IPS-15b (cell line): ENCODE results near the gene CACHD1.
"Not testable (repeated sequence)": the region's sequence is repeated elsewhere in the genome, so short reads cannot be mapped to it uniquely, and the experiment has no call there.

Experiments
- H3K27me3 ChIP-seq: one replicate; pipeline ENCODE4 v1.6.1; 2013; ENCODE audit warnings: low read length; ENCODE audit not compliant: control insufficient read depth, insufficient read depth
- H3K36me3 ChIP-seq: one replicate; pipeline ENCODE4 v1.6.1; 2013; ENCODE audit warnings: low read length; ENCODE audit not compliant: control insufficient read depth, insufficient read depth
- H3K4me1 ChIP-seq: one replicate; pipeline ENCODE4 v1.6.1; 2013; ENCODE audit warnings: mild to moderate bottlenecking, low read length; ENCODE audit not compliant: control insufficient read depth, insufficient read depth
- H3K4me3 ChIP-seq: one replicate; pipeline ENCODE4 v1.5.1; 2013; ENCODE audit warnings: low read depth, low read length
- H3K9ac ChIP-seq: one replicate; pipeline ENCODE4 v1.6.1; 2013; ENCODE audit warnings: low read depth, mild to moderate bottlenecking, low read length
- H3K9me3 ChIP-seq: one replicate; pipeline ENCODE4 v1.6.1; 2013; ENCODE audit warnings: mild to moderate bottlenecking, low read length; ENCODE audit not compliant: control insufficient read depth, insufficient read depth

CACHD1 gene

DNA sequence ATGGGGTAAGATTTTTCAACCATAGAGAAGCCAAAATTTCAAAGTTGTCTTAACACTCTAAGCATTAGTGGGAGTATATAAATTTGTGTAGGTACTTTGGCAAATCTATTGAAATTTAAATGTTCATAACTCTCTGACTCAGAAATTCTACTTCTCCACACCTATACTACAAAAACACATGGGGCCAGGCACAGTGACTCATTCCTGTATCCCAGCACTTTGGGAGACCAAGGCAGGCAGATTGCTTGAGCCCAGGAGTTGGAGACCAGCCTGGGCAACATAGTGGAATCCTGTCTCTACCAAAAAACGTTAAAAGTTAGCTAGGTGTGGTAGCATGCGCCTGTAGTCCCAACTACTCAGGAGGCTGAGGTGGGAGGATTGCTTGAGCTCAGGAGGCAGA is 233.7 kb downstream of the CACHD1 start:
- Histone ChIP-seq H3K4me1 (peaks cover 3% of the 10 kb centered on the region), H3K27me3 (no peaks in the 10 kb centered on the region), H3K36me3 (no peaks in the 10 kb centered on the region), H3K9ac (no peak overlapping the region), H3K9me3 (no peaks in the 10 kb centered on the region), H3K4me3 (no peak overlapping the region)

DNA sequence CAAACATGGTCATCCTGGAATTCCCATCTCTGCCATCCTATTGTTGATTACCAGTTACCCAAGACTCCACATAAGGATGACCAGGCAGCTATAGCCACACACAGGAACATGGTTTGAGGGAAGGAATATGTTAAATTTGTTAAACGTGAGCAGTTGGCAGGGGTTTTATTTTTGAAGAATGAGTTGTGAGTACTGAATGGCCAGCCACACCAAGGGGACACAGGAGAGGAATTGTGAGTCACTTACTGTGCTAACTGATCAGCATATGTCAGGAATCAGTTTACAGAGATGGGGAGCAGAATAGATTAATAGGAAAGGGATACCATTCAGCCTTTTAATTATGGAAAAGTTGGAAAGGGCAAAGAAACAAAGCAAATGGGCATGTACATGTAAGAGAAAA is 235.7 kb downstream of the CACHD1 start:
- H3K9me3 ChIP-seq, result no peaks in the 10 kb centered on the region
- no peaks in the 10 kb centered on the region for H3K4me1 ChIP-seq

DNA sequence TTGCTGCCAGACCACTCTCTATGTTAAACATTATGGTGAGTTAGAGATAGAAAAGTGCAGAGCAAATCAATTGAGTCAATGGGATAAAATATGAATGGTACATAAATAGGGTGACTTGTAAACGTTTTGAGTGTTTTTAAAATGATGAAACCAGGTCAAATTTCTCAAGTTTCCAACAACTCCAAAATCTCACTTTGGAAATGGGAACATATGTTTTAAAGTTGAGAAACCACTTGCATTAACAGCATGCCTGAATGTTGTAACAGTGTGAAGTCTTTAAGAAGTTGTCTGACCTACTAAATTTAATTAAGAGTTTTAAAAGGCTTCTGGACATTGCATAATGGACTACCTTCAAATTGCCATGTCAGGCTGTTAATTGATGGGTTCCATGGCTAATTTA is 241.3 kb downstream of the CACHD1 start:
- no peaks in the 10 kb centered on the region for H3K27me3 ChIP-seq
- no peak overlapping the region for H3K4me3 ChIP-seq
- H3K9me3 ChIP-seq, result no peaks in the 10 kb centered on the region
- no peak overlapping the region for H3K9ac ChIP-seq
- no peaks in the 10 kb centered on the region for H3K36me3 ChIP-seq
- peaks cover 2% of the 10 kb centered on the region for H3K4me1 ChIP-seq

More for the DNA sequence above, 235.7 kb downstream of the CACHD1 start:
- Histone ChIP-seq H3K9ac (no peak overlapping the region), H3K27me3 (no peaks in the 10 kb centered on the region), H3K36me3 (no peaks in the 10 kb centered on the region), H3K4me3 (no peak overlapping the region)

DNA sequence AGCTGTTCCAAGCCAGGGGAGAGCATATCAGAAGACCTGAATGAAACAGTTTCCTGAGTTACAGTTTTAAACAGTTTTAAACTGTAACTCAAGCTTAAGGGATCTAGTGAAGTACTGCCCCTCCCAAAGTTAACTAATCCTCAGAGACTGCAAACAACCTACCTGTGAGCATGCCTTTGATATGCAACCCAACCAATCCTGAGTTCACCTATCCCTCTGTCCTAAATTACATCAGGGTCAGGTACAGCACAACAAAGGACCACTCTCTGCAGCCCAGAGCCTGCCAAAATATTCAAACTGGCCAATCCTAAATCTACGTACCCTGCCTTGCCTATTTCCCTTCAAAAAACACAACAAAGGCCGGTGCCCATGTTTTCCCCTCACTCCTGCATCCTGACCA is 242.1 kb downstream of the CACHD1 start:
- no peaks in the 10 kb centered on the region for H3K27me3 ChIP-seq
- H3K9me3 ChIP-seq, result no peaks in the 10 kb centered on the region
- H3K9ac ChIP-seq, result no peak overlapping the region
- peak overlapping the region; percentile 12 for H3K4me3 ChIP-seq
- peaks cover 2% of the 10 kb centered on the region for H3K4me1 ChIP-seq
- H3K36me3 ChIP-seq, result no peaks in the 10 kb centered on the region

DNA sequence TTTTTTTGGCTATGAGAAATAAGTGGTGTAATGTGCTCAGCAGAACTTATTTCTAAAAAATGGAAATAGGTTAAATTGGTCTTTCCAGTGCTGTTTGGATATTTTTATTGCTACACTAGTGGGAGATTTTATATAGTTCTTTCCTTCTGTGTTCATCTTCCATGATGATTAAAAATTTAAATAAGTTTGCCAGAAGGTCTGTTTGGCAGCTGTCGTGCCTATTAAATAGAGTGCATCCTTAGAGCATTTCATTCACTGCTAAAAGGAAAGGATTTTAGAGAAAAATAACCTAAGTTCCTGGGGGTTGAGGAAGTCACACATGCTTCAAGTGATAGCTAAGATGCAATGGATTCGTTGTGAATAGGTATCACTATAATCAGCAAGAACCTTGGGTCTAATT is 245.3 kb downstream of the CACHD1 start:
- Histone ChIP-seq H3K9me3 (peaks cover 2% of the 10 kb centered on the region), H3K4me1 (peaks cover 2% of the 10 kb centered on the region), H3K36me3 (no peaks in the 10 kb centered on the region), H3K27me3 (no peaks in the 10 kb centered on the region), H3K4me3 (no peak overlapping the region), H3K9ac (no peak overlapping the region)

DNA sequence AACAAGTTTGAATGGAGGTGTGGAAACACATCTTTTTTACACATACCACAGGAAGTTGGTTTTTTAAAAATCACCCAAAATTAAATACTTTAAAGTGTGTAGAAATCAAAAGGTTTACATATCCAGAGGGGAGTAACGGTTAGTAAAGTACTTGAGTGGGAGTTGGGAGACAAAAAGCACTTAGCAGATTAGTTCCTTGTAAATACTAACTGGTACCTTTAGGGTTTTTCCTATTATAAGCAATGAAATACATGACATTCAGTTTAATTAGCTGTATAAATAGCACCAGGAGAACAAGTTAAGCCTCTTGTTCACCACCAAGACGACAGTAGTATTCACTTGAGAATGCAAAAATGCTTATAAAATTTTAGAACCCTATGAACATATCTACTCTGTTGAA is 251.2 kb downstream of the CACHD1 start:
- no peaks in the 10 kb centered on the region for H3K4me1 ChIP-seq
- H3K36me3 ChIP-seq, result no peaks in the 10 kb centered on the region
- H3K9ac ChIP-seq, result no peak overlapping the region
- peaks cover 2% of the 10 kb centered on the region for H3K9me3 ChIP-seq
- H3K4me3 ChIP-seq, result no peak overlapping the region
- peaks cover 4% of the 10 kb centered on the region for H3K27me3 ChIP-seq

DNA sequence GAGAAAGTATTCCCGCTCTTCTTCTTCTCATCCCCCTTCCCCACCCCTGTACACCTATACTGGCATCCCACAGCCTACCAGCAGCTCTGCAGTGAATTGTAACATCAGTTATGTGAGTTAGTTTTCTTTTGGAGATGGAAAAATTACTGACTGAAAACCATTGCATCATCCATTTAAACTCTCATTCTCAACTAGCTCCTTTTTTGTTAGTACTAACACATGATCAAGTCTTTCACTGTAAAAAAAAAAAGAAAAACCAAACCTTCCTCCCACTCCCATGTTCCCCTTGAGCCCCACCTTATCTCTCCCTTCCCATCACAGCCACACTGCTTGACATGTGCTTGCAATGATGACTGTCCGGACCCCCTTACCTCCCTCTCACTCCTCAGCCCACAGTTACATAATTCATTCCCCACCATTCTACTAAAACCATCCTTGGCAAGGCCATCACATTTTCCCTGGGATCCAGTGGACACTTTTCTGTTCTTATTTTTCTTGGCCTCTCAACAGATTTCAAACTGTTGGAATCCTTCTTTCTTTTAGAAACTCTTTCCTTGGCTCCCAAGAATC is 251.7 kb downstream of the CACHD1 start:
- H3K36me3 ChIP-seq, result no peaks in the 10 kb centered on the region
- peaks cover 4% of the 10 kb centered on the region for H3K27me3 ChIP-seq
- no peaks in the 10 kb centered on the region for H3K4me1 ChIP-seq
- no peak overlapping the region for H3K9ac ChIP-seq
- H3K9me3 ChIP-seq, result peaks cover 2% of the 10 kb centered on the region
- no peak overlapping the region for H3K4me3 ChIP-seq

DNA sequence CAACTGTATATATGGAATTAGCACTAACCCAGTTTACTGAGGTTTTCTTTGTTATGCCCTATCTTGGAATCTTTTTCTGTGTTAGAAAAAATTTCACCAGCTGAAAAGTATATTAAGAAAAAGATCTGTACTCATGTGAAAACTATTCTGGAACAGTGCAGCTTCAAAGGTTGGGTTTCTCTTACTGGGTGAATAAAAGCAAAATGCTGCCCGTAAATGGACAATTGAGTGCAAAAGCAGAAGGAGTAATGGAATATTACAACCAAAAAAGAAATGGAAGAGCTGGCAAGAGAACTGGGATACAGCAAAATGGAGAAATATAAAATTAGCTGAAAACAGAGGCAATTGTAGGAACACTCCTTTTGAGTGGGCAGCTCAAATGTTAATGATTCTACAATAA is 257.9 kb downstream of the CACHD1 start:
- Histone ChIP-seq H3K27me3 (no peaks in the 10 kb centered on the region), H3K9ac (no peak overlapping the region), H3K36me3 (no peaks in the 10 kb centered on the region), H3K4me3 (no peak overlapping the region), H3K9me3 (no peaks in the 10 kb centered on the region), H3K4me1 (no peaks in the 10 kb centered on the region)

DNA sequence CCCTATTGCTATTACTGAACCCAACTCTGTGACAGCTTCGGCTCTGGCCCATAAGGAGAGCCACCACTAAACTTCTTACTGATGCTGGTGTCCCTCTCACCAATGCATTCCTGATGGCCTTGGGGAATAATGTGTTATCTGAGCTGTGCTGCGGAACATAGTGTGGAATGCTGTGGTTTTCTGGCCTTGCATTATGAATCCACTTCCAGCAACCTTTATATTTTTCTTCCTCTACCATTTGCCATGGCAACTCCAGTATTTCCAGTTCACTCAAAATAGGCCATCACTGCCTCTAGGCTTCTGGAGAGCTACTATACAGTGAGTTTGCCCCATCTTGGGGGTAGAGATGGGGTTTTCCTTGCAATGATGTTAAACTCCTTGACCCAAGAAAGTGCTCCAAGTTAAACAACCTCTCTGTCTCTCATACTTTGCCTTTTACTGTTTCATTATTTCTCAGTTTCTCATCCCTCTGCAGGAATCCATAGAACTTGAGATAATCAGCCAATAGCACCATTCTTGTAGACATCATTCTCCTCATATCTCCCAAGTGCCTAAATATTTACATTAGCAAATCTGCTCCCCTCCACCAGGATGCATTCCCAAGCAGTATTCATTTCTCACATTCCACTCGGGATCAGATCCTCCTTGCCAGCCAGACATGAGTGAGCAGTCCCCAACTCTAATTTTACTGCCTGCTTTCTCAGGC is 263.8 kb downstream of the CACHD1 start:
- no peak overlapping the region for H3K9ac ChIP-seq
- H3K4me1 ChIP-seq, result no peaks in the 10 kb centered on the region
- H3K27me3 ChIP-seq, result no peaks in the 10 kb centered on the region
- H3K4me3 ChIP-seq, result no peak overlapping the region
- no peaks in the 10 kb centered on the region for H3K36me3 ChIP-seq
- no peaks in the 10 kb centered on the region for H3K9me3 ChIP-seq

DNA sequence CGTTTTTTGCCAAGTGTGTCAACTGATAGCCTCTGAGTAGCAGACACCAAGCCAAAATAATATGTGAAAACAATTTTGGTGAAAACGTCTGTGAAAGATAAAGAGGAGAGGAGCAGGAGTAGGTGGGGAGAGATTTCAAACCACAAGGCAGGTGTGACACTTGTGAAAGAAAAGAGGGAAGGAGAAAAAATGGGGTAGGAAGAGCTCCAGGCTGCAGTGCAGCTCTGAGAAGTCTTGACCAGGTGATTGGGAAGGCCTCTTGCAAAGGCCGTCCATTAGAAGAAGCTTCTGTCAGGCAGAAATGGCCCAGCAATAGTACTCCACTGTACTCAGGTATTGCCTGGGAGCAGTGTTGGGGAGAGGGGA is 264.3 kb downstream of the CACHD1 start:
- H3K9ac ChIP-seq, result no peak overlapping the region
- H3K27me3 ChIP-seq, result no peaks in the 10 kb centered on the region
- H3K9me3 ChIP-seq, result no peaks in the 10 kb centered on the region
- H3K36me3 ChIP-seq, result no peaks in the 10 kb centered on the region
- no peaks in the 10 kb centered on the region for H3K4me1 ChIP-seq
- no peak overlapping the region for H3K4me3 ChIP-seq

DNA sequence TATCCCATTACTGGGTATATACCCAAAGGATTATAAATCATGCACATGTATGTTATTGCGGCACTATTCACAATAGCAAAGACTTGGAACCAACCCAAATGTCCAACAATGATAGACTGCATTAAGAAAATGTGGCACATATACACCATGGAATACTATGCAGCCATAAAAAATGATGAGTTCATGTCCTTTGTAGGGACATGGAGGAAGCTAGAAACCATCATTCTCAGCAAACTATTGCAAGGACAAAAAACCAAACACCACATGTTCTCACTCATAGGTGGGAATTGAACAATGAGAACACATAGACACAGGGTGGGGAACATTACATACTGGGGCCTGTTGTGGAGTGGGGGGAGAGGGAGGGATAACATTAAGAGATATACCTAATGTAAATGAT is 270.8 kb downstream of the CACHD1 start:
- not testable (repeated sequence) for H3K36me3 ChIP-seq, H3K4me3 ChIP-seq, H3K27me3 ChIP-seq, H3K4me1 ChIP-seq, H3K9ac ChIP-seq, H3K9me3 ChIP-seq
